ENCODE data around the gene CORO2B.

CORO2B gene

GRCh38 chr15:68612979-68613740, 34.4 kb downstream of the CORO2B start:
- no peak for DNase-seq

GRCh38 chr15:68614286-68615035, 35.7 kb downstream of the CORO2B start:
- DNase-seq: no peak

GRCh38 chr15:68615301-68615700, 36.5 kb downstream of the CORO2B start:
- no peak for DNase-seq

GRCh38 chr15:68615811-68616210, 37.0 kb downstream of the CORO2B start:
- no peak for DNase-seq

GRCh38 chr15:68616397-68616796, 37.6 kb downstream of the CORO2B start:
- DNase-seq: no peak

- DNase-seq: no peak
Measured at GRCh38 chr15:68617001-68617400, 38.2 kb downstream of the CORO2B start.

GRCh38 chr15:68617777-68618176, 39.0 kb downstream of the CORO2B start:
- no peak for DNase-seq

- no peak for DNase-seq
Measured at GRCh38 chr15:68618394-68618793, 39.6 kb downstream of the CORO2B start.

GRCh38 chr15:68618908-68619698, 40.3 kb downstream of the CORO2B start:
- no peak for DNase-seq

GRCh38 chr15:68620721-68621527, 42.1 kb downstream of the CORO2B start:
- no peak for DNase-seq

GRCh38 chr15:68621535-68621934, 42.7 kb downstream of the CORO2B start:
- DNase-seq: no peak

- DNase-seq: no peak
Measured at GRCh38 chr15:68623301-68623892, 44.6 kb downstream of the CORO2B start.

- DNase-seq: no peak
Measured at GRCh38 chr15:68625853-68626252, 47.1 kb downstream of the CORO2B start.

- no peak for DNase-seq
Measured at GRCh38 chr15:68626283-68626682, 47.5 kb downstream of the CORO2B start.

GRCh38 chr15:68626739-68627138, 47.9 kb downstream of the CORO2B start:
- no peak for DNase-seq

- DNase-seq: no peak
Measured at GRCh38 chr15:68627476-68627875, 48.7 kb downstream of the CORO2B start.

GRCh38 chr15:68627995-68628394, 49.2 kb downstream of the CORO2B start:
- DNase-seq: no peak

GRCh38 chr15:68629519-68630210, 50.9 kb downstream of the CORO2B start:
- no peak for DNase-seq

GRCh38 chr15:68630211-68630555, 51.4 kb downstream of the CORO2B start:
- no peak for DNase-seq

- DNase-seq: no peak
Measured at GRCh38 chr15:68630836-68631235, 52.0 kb downstream of the CORO2B start.

GRCh38 chr15:68631601-68632051, 52.8 kb downstream of the CORO2B start:
- no peak for DNase-seq

GRCh38 chr15:68632101-68632500, 53.3 kb downstream of the CORO2B start:
- DNase-seq: no peak
